Ovary (tissue), 9 donors: ENCODE results near the gene CBX3. TPM values are rescaled to one million over a fixed set of nuclear protein-coding genes. Genes with fewer than 3 reads are reported as not detected.

Experiments used
- DNase-seq, 5 donors: peaks; one replicate each; pipeline ENCODE4 v3.0.0-alpha.2; 2019 to 2020
- H3K27ac ChIP-seq, 2 donors: fragments of 200-600 bp; one replicate each; pipeline versions ENCODE4 v1.5.1 to v1.8.0; 2019 to 2022
- H3K27me3 ChIP-seq: fragments of 200-600 bp; one replicate; pipeline ENCODE4 v1.8.0; 2022
- H3K36me3 ChIP-seq: fragments of 200-600 bp; sonication (generic); one replicate; pipeline ENCODE4 v1.5.1; 2019
- H3K4me1 ChIP-seq: one replicate; pipeline ENCODE4 v1.8.1; 2013; ENCODE audit warnings: mild to moderate bottlenecking, moderate library complexity; ENCODE audit not compliant: insufficient read depth
- H3K4me3 ChIP-seq: fragments of 200-600 bp; sonication (generic); one replicate; pipeline ENCODE4 v1.5.1; 2017
- H3K9me3 ChIP-seq, 2 donors: fragments of 200-600 bp in 1 of 2; sonication (generic) in 1 of 2; one replicate each; pipeline versions ENCODE4 v1.5.1 to v1.8.1; 2013 to 2019; ENCODE audit warnings: mild to moderate bottlenecking in 1 of 2, moderate library complexity in 1 of 2
- EP300 ChIP-seq: sonication (generic); formaldehyde crosslinking; IDR thresholded peaks from one replicate; pipeline ENCODE4 v1.6.1; 2017; ENCODE audit warnings: antibody characterized with exemption
- POLR2A ChIP-seq: fragments of 450-650 bp; IDR thresholded peaks from one replicate; pipeline ENCODE4 v1.6.1; 2017; ENCODE audit warnings: antibody characterized with exemption, mild to moderate bottlenecking, moderate library complexity
- WGBS, 3 donors: extraction: QIAGEN DNeasy Blood & Tissue Kit in 1 of 3; methylation state at CpG; one replicate each; pipeline versions ENCODE4 v1.1.5 to v1.1.7; 2013 to 2017; 5-methylcytosine and 5-hydroxymethylcytosine counted together
- intact Hi-C, 4 donors: fragments of 100-400 bp; cut with DNase I; formaldehyde crosslinking; loops; one replicate each; pipeline versions ENCODE4 v1.11.0 to v1.15.1; 2022 to 2023
- polyA plus RNA-seq, 2 donors: library from polyadenylated mRNA; stranded (reverse); fragments of 200-250 nt in 1 of 2; fragments of 350-450 nt in 1 of 2; fragmentation: Illumina TruSeq in 1 of 2; extraction: RNeasy Lipid Tissue Mini Kit (QIAGEN cat#74804) in 1 of 2; gene quantifications; one replicate each; pipeline ENCODE4 v1.2.3, GENCODE V29; 2013 to 2014
- total RNA-seq, 7 donors: library from RNA; depleted of rRNA in 2 of 7; stranded (reverse); fragments of >200 nt in 2 of 7; fragmentation: NEBNext Ultra II Directional in 3 of 7; extraction: Animal tissue kit (Norgen Biotek cat#: 25700) in 3 of 7; gene quantifications; one replicate each; pipeline versions ENCODE4 v1.1.0 to v1.2.4, GENCODE V29; 2016 to 2023
- TF ChIP-seq, protein P1 (sequence below), 3 donors: fragments of 450-650 bp in 2 of 3; fragments of 200-600 bp in 1 of 3; IDR thresholded peaks; one replicate each; pipeline versions ENCODE4 v1.5.1 to v1.8.0; 2016 to 2022; ENCODE audit warnings: antibody characterized with exemption in 3 of 3, mild to moderate bottlenecking in 1 of 3
- donor health status: DM: no; HTN: no; CAD: no; lungs with moderate emphysema.
- donor health status: DM: no; HTN: no; CAD: no.
- donor health status: Bipolar disorder and iron deficiency.
- donor health status: DM: yes; HTN: yes; CAD: no.
- donor health status: DM: no; HTN: no; CAD: no.
- donor health status: DM: yes; HTN: yes; CAD: no.

The CBX3 gene
- total and polyA plus RNA-seq, 9 donors, result 71.7 to 133 (median 92.0) TPM

- H3K36me3 ChIP-seq, result no peaks in the 10 kb centered on the region
- intact Hi-C loops, result no loop called here
- H3K27me3 ChIP-seq, result no peaks in the 10 kb centered on the region
- no peak for DNase-seq
- H3K4me3 ChIP-seq, result no peak overlapping the region
- 51 to 59% (median 53%) methylated on average over 9 of the region's 9 CpGs for WGBS, 3 donors
- TF ChIP-seq EP300, result no peak
- no peaks in the 10 kb centered on the region for H3K4me1 ChIP-seq
- no peaks in the 10 kb centered on the region for H3K9me3 ChIP-seq
- no peak overlapping the region for H3K27ac ChIP-seq
Measured at GRCh38 chr7:26165950-26166683, 35.4 kb upstream of the CBX3 start.

DNA sequence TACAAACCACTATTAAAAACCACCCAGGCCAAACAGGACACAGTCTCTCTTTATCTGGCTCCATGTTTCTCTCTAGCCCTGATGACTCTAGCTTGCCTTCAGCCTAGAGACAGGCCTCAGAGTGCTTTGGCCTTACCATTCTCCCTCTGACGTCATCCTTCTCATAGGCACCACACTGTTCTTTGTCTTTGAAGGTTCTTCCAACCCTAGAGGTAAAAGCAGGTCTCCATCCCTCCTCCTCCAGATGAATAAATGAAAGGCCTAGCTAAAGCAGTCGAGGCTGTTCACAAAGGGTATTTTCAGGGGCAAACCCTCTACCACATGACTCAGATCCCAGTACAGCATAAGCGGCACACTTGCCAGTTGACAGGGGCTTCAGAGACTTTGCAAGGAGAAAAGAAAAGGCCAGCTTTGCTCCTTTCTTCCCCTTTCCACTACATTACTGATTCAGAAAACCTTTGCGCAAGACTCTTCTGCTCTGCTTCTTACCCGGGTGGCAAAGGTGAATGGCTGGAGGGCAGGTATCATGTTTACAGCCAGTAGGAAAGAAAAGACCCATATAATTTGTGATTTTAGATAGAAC is 34.8 kb upstream of the CBX3 start:
- H3K27ac ChIP-seq, result no peak overlapping the region
- 80 to 81% (median 80%) methylated on average over 5 of the region's 5 CpGs for WGBS, 3 donors
- H3K4me3 ChIP-seq, result no peak overlapping the region
- no peaks in the 10 kb centered on the region for H3K9me3 ChIP-seq
- intact Hi-C loops, result no loop called here
- DNase-seq, result no peak
- H3K36me3 ChIP-seq, result no peaks in the 10 kb centered on the region
- H3K27me3 ChIP-seq, result no peaks in the 10 kb centered on the region
- TF ChIP-seq, protein P1, sequence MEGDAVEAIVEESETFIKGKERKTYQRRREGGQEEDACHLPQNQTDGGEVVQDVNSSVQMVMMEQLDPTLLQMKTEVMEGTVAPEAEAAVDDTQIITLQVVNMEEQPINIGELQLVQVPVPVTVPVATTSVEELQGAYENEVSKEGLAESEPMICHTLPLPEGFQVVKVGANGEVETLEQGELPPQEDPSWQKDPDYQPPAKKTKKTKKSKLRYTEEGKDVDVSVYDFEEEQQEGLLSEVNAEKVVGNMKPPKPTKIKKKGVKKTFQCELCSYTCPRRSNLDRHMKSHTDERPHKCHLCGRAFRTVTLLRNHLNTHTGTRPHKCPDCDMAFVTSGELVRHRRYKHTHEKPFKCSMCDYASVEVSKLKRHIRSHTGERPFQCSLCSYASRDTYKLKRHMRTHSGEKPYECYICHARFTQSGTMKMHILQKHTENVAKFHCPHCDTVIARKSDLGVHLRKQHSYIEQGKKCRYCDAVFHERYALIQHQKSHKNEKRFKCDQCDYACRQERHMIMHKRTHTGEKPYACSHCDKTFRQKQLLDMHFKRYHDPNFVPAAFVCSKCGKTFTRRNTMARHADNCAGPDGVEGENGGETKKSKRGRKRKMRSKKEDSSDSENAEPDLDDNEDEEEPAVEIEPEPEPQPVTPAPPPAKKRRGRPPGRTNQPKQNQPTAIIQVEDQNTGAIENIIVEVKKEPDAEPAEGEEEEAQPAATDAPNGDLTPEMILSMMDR (IDR thresholded peaks at IDR 0.05), result no peak
- TF ChIP-seq POLR2A (no peak), EP300 (no peak)
- H3K4me1 ChIP-seq, result no peaks in the 10 kb centered on the region

- WGBS, 3 donors, result 88% methylated on average over 3 of the region's 3 CpGs
- H3K27ac ChIP-seq, result no peak overlapping the region
- no peaks in the 10 kb centered on the region for H3K27me3 ChIP-seq
- TF ChIP-seq POLR2A, result no peak
- TF ChIP-seq, protein P1 (IDR thresholded peaks at IDR 0.05), result no peak
- TF ChIP-seq EP300, result no peak
- no peaks in the 10 kb centered on the region for H3K9me3 ChIP-seq
- no peak overlapping the region for H3K4me3 ChIP-seq
- intact Hi-C loops, result no loop called here
- H3K4me1 ChIP-seq, result no peaks in the 10 kb centered on the region
- DNase-seq, result no peak
- H3K36me3 ChIP-seq, result no peaks in the 10 kb centered on the region
Measured at GRCh38 chr7:26167303-26167934, 34.1 kb upstream of the CBX3 start.

DNA sequence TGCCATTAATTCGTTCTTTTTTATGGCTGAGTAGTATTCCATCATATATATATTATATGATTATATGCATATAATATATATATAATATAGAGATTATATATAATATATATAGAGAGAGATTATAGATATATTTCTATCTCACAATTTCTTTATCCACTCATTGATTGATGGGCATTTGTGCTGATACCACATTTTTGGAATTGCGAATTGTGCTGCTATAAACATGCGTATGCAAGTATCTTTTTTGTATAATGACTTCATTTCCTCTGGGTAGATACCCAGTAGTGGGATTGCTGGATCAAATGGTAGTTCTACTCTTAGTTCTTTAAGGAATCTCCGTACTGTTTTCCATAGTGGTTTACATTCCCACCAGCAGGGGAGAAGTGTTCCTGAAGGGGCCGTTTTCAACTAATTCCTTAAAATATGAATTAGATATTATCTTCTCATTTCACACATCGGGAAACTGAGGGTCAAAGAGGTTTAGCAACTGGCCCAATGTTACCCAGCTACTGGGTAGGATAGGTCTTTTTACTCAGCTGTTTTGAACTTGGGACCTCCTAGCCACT is 33.0 kb upstream of the CBX3 start:
- Histone ChIP-seq H3K9me3 (no peaks in the 10 kb centered on the region), H3K27me3 (no peaks in the 10 kb centered on the region), H3K4me1 (no peaks in the 10 kb centered on the region), H3K27ac (no peak overlapping the region), H3K4me3 (no peak overlapping the region), H3K36me3 (no peaks in the 10 kb centered on the region)
- intact Hi-C loops, result no loop called here
- DNase-seq, result no peak
- TF ChIP-seq POLR2A, result no peak
- TF ChIP-seq, protein P1 (IDR thresholded peaks at IDR 0.05), result no peak
- no peak for TF ChIP-seq EP300
- 77 to 83% (median 81%) methylated on average over 6 of the region's 6 CpGs for WGBS, 3 donors
